ENCODE measurements around the gene CTTNBP2.

CTTNBP2 gene

DNA sequence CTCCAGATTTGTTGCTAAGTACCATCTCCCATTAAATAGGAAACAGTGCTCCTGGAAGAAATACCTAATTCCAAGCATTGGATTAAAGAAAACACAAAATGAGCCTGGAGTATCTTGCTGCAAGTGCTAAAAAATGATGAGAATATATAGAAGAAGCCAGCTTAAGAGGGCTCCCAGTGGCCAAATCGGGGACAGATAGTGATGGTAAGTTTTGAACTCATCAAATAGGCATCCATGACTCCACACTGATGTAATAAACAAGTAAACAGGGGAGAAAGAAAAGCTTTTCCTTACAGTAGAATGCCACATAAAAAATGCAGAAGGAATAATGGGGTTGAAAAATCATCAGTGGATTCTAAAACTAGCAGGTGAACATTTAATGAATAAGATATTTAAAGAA lies 72.4 kb downstream of the CTTNBP2 start:
- H3K36me3 ChIP-seq (ENCODE audit: control insufficient read depth in 1 of 2, insufficient read depth in 2 of 2, low read depth in 1 of 2, low read length in 2 of 2): no peaks in the 10 kb centered on the region

DNA sequence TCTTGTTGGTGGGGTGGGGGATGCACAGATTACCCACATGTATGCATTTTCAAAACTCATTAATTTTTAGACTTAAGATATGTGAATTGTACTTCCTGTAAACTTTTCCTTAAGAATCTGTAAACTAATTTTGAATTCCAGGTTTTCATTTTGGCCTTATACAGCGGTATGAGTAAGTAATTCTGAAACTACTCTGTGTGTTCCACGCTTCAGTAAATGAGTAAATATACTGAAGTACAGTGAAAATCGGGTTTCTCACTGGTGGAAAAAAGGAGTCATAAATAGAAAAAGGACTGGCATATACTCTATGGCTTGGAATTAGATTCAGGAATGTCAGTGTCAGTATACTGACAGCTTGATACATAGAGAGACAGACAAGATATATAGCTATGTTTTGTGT lies 72.8 kb downstream of the CTTNBP2 start:
- Histone ChIP-seq H3K4me2 (ENCODE audit: low read length, poor library complexity, severe bottlenecking) (no peak overlapping the region), H3K27me3 (ENCODE audit: control insufficient read depth in 1 of 2, insufficient read depth in 1 of 2, low read length in 2 of 2) (no peaks in the 10 kb centered on the region), H3K9ac (ENCODE audit: low read length) (no peak overlapping the region), H2AK5ac (ENCODE audit: low read length, severe bottlenecking) (no peak overlapping the region), H2BK15ac (ENCODE audit: low read depth, poor library complexity, severe bottlenecking) (no peak overlapping the region), H3K79me1 (replicated peaks; ENCODE audit: low read length, poor library complexity, severe bottlenecking) (peaks cover 4% of the 10 kb centered on the region), H3K23ac (ENCODE audit: low read length in 2 of 2) (no peak overlapping the region), H3K9me3 (ENCODE audit: control insufficient read depth, low read length) (no peaks in the 10 kb centered on the region), H3K4ac (ENCODE audit: low read depth in 1 of 2, low read length in 2 of 2) (no peak overlapping the region), H4K8ac (ENCODE audit: low read length) (no peak overlapping the region), H2BK120ac (ENCODE audit: low read depth, low read length) (no peak overlapping the region), H3K4me3 (ENCODE audit: insufficient read depth in 1 of 2, low read depth in 1 of 2, low read length in 2 of 2) (no peak overlapping the region), H2BK12ac (ENCODE audit: low read length in 2 of 2) (no peak overlapping the region), H3K27ac (ENCODE audit: low read length, poor library complexity, severe bottlenecking) (no peak overlapping the region), H3K4me1 (ENCODE audit: control insufficient read depth, insufficient read depth, low read depth, low read length) (peaks cover 3% of the 10 kb centered on the region), H3K36me3 (ENCODE audit: control insufficient read depth in 1 of 2, insufficient read depth in 2 of 2, low read depth in 1 of 2, low read length in 2 of 2) (no peaks in the 10 kb centered on the region), H3K14ac (ENCODE audit: low read length in 2 of 2) (no peak overlapping the region), H2BK5ac (ENCODE audit: low read depth, low read length, poor library complexity, severe bottlenecking) (no peak overlapping the region), H2AFZ (ENCODE audit: low read depth, low read length) (no peak overlapping the region), H3K18ac (ENCODE audit: low read depth in 1 of 2, low read length in 2 of 2) (no peak overlapping the region), H4K91ac (ENCODE audit: low read length) (no peak overlapping the region)
- no peak for DNase-seq
- 85% methylated on average over 3 of the region's 3 CpGs for WGBS

More for the DNA sequence above, 72.4 kb downstream of the CTTNBP2 start:
- H3K4me1 ChIP-seq (ENCODE audit: control insufficient read depth, insufficient read depth, low read depth, low read length): peaks cover 3% of the 10 kb centered on the region
- H3K9ac ChIP-seq (ENCODE audit: low read length): no peak overlapping the region
- H4K91ac ChIP-seq (ENCODE audit: low read length): no peak overlapping the region
- no peak overlapping the region for H3K27ac ChIP-seq (ENCODE audit: low read length, poor library complexity, severe bottlenecking)
- no peak overlapping the region for H4K8ac ChIP-seq (ENCODE audit: low read length)
- no peak overlapping the region for H3K14ac ChIP-seq (ENCODE audit: low read length in 2 of 2)
- no peak overlapping the region for H3K23ac ChIP-seq (ENCODE audit: low read length in 2 of 2)
- no peak overlapping the region for H2BK120ac ChIP-seq (ENCODE audit: low read depth, low read length)
- no peak overlapping the region for H3K4me3 ChIP-seq (ENCODE audit: insufficient read depth in 1 of 2, low read depth in 1 of 2, low read length in 2 of 2)
- no peak overlapping the region for H2BK15ac ChIP-seq (ENCODE audit: low read depth, poor library complexity, severe bottlenecking)
- H2BK12ac ChIP-seq (ENCODE audit: low read length in 2 of 2): no peak overlapping the region
- no peak overlapping the region for H3K4ac ChIP-seq (ENCODE audit: low read depth in 1 of 2, low read length in 2 of 2)
- H3K9me3 ChIP-seq (ENCODE audit: control insufficient read depth, low read length): no peaks in the 10 kb centered on the region
- no peak for DNase-seq
- H2AK5ac ChIP-seq (ENCODE audit: low read length, severe bottlenecking): no peak overlapping the region
- no peak overlapping the region for H3K4me2 ChIP-seq (ENCODE audit: low read length, poor library complexity, severe bottlenecking)
- no CpG with 5 or more reads among the region's 1 CpG for WGBS
- peaks cover 4% of the 10 kb centered on the region for H3K79me1 ChIP-seq (replicated peaks; ENCODE audit: low read length, poor library complexity, severe bottlenecking)
- no peak overlapping the region for H2AFZ ChIP-seq (ENCODE audit: low read depth, low read length)
- no peak overlapping the region for H3K18ac ChIP-seq (ENCODE audit: low read depth in 1 of 2, low read length in 2 of 2)
- H3K27me3 ChIP-seq (ENCODE audit: control insufficient read depth in 1 of 2, insufficient read depth in 1 of 2, low read length in 2 of 2): no peaks in the 10 kb centered on the region
- H2BK5ac ChIP-seq (ENCODE audit: low read depth, low read length, poor library complexity, severe bottlenecking): no peak overlapping the region

DNA sequence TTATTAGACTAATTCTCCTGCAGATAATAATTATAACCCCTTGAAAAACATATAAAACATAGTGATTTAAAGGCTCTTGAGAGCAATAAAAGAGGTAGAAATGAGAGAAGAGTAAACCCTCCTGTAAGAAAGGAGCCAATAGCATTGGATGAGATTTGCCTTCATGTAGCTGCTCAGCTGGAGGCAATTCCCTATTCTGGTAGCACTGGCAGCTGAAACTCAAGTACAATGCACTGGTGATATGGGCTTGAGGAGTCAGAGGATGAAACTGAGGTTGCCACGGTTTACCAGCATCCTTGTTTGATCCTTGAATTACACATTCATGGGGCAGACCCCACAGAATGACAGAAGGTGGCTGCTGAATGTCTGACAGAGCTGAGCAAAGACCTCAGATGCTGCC lies 76.4 kb downstream of the CTTNBP2 start:
- DNase-seq: no peak
- Histone ChIP-seq H4K8ac (ENCODE audit: low read length) (no peak overlapping the region), H2BK12ac (ENCODE audit: low read length in 2 of 2) (no peak overlapping the region), H4K91ac (ENCODE audit: low read length) (no peak overlapping the region), H2AK5ac (ENCODE audit: low read length, severe bottlenecking) (no peak overlapping the region), H3K23ac (ENCODE audit: low read length in 2 of 2) (no peak overlapping the region), H3K4me2 (ENCODE audit: low read length, poor library complexity, severe bottlenecking) (no peak overlapping the region), H3K9me3 (ENCODE audit: control insufficient read depth, low read length) (no peaks in the 10 kb centered on the region), H2BK5ac (ENCODE audit: low read depth, low read length, poor library complexity, severe bottlenecking) (no peak overlapping the region), H3K27ac (ENCODE audit: low read length, poor library complexity, severe bottlenecking) (no peak overlapping the region), H3K4ac (ENCODE audit: low read depth in 1 of 2, low read length in 2 of 2) (no peak overlapping the region), H3K4me1 (ENCODE audit: control insufficient read depth, insufficient read depth, low read depth, low read length) (no peaks in the 10 kb centered on the region), H2AFZ (ENCODE audit: low read depth, low read length) (no peak overlapping the region), H3K79me1 (replicated peaks; ENCODE audit: low read length, poor library complexity, severe bottlenecking) (peaks cover 1% of the 10 kb centered on the region), H3K4me3 (ENCODE audit: insufficient read depth in 1 of 2, low read depth in 1 of 2, low read length in 2 of 2) (no peak overlapping the region), H3K36me3 (ENCODE audit: control insufficient read depth in 1 of 2, insufficient read depth in 2 of 2, low read depth in 1 of 2, low read length in 2 of 2) (peaks cover 5 to 7% of the 10 kb centered on the region in 2 experiments), H3K14ac (ENCODE audit: low read length in 2 of 2) (no peak overlapping the region), H3K9ac (ENCODE audit: low read length) (no peak overlapping the region), H2BK15ac (ENCODE audit: low read depth, poor library complexity, severe bottlenecking) (no peak overlapping the region), H3K27me3 (ENCODE audit: control insufficient read depth in 1 of 2, insufficient read depth in 1 of 2, low read length in 2 of 2) (no peaks in the 10 kb centered on the region), H2BK120ac (ENCODE audit: low read depth, low read length) (no peak overlapping the region), H3K18ac (ENCODE audit: low read depth in 1 of 2, low read length in 2 of 2) (no peak overlapping the region)
- 58% methylated on average over 1 of the region's 1 CpG for WGBS

DNA sequence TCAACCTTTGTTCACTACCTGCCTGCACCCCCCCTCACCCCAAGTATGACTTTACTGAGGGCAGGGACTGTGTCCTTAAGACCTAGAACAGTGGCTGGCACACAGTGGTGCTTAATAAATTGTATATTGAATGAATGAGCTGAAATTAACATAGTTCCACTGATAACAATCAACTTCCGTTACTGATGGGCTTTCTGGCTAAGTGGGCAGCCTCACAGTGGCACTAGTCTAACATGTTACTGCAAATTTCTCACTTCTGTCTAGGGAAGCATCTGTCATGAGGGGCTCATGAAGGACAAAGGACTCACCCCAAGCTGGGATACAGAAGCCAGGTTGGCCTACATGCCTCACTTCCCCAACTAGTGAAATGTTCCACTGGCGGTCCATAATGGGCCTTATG lies 79.3 kb downstream of the CTTNBP2 start:
- H3K27ac ChIP-seq (ENCODE audit: low read length, poor library complexity, severe bottlenecking): no peak overlapping the region
- H2AK5ac ChIP-seq (ENCODE audit: low read length, severe bottlenecking): no peak overlapping the region
- H3K4me3 ChIP-seq (ENCODE audit: insufficient read depth in 1 of 2, low read depth in 1 of 2, low read length in 2 of 2): no peak overlapping the region
- H3K4me2 ChIP-seq (ENCODE audit: low read length, poor library complexity, severe bottlenecking): no peak overlapping the region
- 95% methylated on average over 1 of the region's 2 CpGs for WGBS
- H2BK12ac ChIP-seq (ENCODE audit: low read length in 2 of 2): no peak overlapping the region
- DNase-seq: no peak
- no peaks in the 10 kb centered on the region for H3K27me3 ChIP-seq (ENCODE audit: control insufficient read depth in 1 of 2, insufficient read depth in 1 of 2, low read length in 2 of 2)
- no peak overlapping the region for H4K8ac ChIP-seq (ENCODE audit: low read length)
- no peak overlapping the region for H4K91ac ChIP-seq (ENCODE audit: low read length)
- no peak overlapping the region for H2AFZ ChIP-seq (ENCODE audit: low read depth, low read length)
- H2BK15ac ChIP-seq (ENCODE audit: low read depth, poor library complexity, severe bottlenecking): no peak overlapping the region
- H3K23ac ChIP-seq (ENCODE audit: low read length in 2 of 2): no peak overlapping the region
- peaks cover 1% of the 10 kb centered on the region for H3K79me1 ChIP-seq (replicated peaks; ENCODE audit: low read length, poor library complexity, severe bottlenecking)
- no peak overlapping the region for H3K4ac ChIP-seq (ENCODE audit: low read depth in 1 of 2, low read length in 2 of 2)
- peaks cover 14 to 17% of the 10 kb centered on the region in 2 experiments for H3K36me3 ChIP-seq (ENCODE audit: control insufficient read depth in 1 of 2, insufficient read depth in 2 of 2, low read depth in 1 of 2, low read length in 2 of 2)
- H3K4me1 ChIP-seq (ENCODE audit: control insufficient read depth, insufficient read depth, low read depth, low read length): no peaks in the 10 kb centered on the region
- no peak overlapping the region for H3K14ac ChIP-seq (ENCODE audit: low read length in 2 of 2)
- no peak overlapping the region for H3K9ac ChIP-seq (ENCODE audit: low read length)
- no peaks in the 10 kb centered on the region for H3K9me3 ChIP-seq (ENCODE audit: control insufficient read depth, low read length)
- H2BK5ac ChIP-seq (ENCODE audit: low read depth, low read length, poor library complexity, severe bottlenecking): no peak overlapping the region
- no peak overlapping the region for H2BK120ac ChIP-seq (ENCODE audit: low read depth, low read length)
- H3K18ac ChIP-seq (ENCODE audit: low read depth in 1 of 2, low read length in 2 of 2): no peak overlapping the region
